Vagina (tissue), 2 donors: ENCODE data around the gene TMEM132C. TPM values are rescaled to one million over a fixed set of nuclear protein-coding genes. Genes with fewer than 3 reads are reported as not detected.

Experiments
- DNase-seq, 2 donors: peaks; one replicate each; pipeline ENCODE4 v3.0.0-alpha.2; 2017; ENCODE audit errors: extremely low spot score in 2 of 2
- H3K27ac ChIP-seq: fragments of 200-600 bp; sonication (generic); one replicate; pipeline ENCODE4 v1.5.1; 2019
- H3K27me3 ChIP-seq: fragments of 200-600 bp; sonication (generic); one replicate; pipeline ENCODE4 v1.5.1; 2019
- H3K36me3 ChIP-seq, 2 donors: fragments of 200-600 bp; sonication (generic); one replicate each; pipeline ENCODE4 v1.5.1; 2017 to 2019
- H3K4me1 ChIP-seq: fragments of 200-600 bp; sonication (generic); one replicate; pipeline ENCODE4 v1.5.1; 2019
- H3K4me3 ChIP-seq, 2 donors: fragments of 200-600 bp; sonication (generic); 1 replicate in 1 of 2; 2 replicates in 1 of 2; pipeline ENCODE4 v1.5.1; 2016 to 2019
- H3K9me3 ChIP-seq: fragments of 200-600 bp; sonication (generic); one replicate; pipeline ENCODE4 v1.5.1; 2019
- POLR2A ChIP-seq, 2 donors: fragments of 450-650 bp; IDR thresholded peaks; one replicate each; pipeline ENCODE4 v1.6.1; 2017; ENCODE audit warnings: antibody characterized with exemption in 2 of 2, mild to moderate bottlenecking in 2 of 2, moderate library complexity in 2 of 2
- POLR2AphosphoS5 ChIP-seq, 2 donors: sonication (generic); formaldehyde crosslinking; IDR thresholded peaks; one replicate each; pipeline ENCODE4 v1.9.0; 2017; ENCODE audit warnings: antibody characterized with exemption in 2 of 2, mild to moderate bottlenecking in 2 of 2, low read depth in 1 of 2; ENCODE audit not compliant: insufficient read depth in 1 of 2
- intact Hi-C: fragments of 100-400 bp; cut with DNase I; formaldehyde crosslinking; loops from one replicate; pipeline ENCODE4 v1.15.1; 2023
- total RNA-seq: library from RNA; depleted of rRNA; stranded (reverse); fragments of >200 nt; gene quantifications from one replicate; pipeline ENCODE4 v1.2.3, GENCODE V29; 2016
- TF ChIP-seq, protein P1 (sequence below), 3 experiments: fragments of 450-650 bp in 2 of 3; fragments of 200-600 bp in 1 of 3; sonication (generic) in 1 of 3; IDR thresholded peaks; one replicate each; pipeline ENCODE4 v1.5.1; 2017 to 2019; ENCODE audit warnings: antibody characterized with exemption in 3 of 3, mild to moderate bottlenecking in 2 of 3, moderate library complexity in 2 of 3

TMEM132C gene
- total RNA-seq, 1 donor from 2014 or later: 20.6 TPM

- DNase-seq: no peak
- Histone ChIP-seq H3K27me3 (no peaks in the 10 kb centered on the region), H3K27ac (no peak overlapping the region), H3K4me3 (no peak overlapping the region), H3K36me3 (no peaks in the 10 kb centered on the region), H3K4me1 (no peaks in the 10 kb centered on the region), H3K9me3 (no peaks in the 10 kb centered on the region)
- TF ChIP-seq POLR2A (IDR thresholded peaks at IDR 0.05) (no peak), POLR2AphosphoS5 (IDR thresholded peaks at IDR 0.05; ENCODE audit: insufficient read depth in 1 of 2, low read depth in 1 of 2) (no peak)
- TF ChIP-seq, protein P1, sequence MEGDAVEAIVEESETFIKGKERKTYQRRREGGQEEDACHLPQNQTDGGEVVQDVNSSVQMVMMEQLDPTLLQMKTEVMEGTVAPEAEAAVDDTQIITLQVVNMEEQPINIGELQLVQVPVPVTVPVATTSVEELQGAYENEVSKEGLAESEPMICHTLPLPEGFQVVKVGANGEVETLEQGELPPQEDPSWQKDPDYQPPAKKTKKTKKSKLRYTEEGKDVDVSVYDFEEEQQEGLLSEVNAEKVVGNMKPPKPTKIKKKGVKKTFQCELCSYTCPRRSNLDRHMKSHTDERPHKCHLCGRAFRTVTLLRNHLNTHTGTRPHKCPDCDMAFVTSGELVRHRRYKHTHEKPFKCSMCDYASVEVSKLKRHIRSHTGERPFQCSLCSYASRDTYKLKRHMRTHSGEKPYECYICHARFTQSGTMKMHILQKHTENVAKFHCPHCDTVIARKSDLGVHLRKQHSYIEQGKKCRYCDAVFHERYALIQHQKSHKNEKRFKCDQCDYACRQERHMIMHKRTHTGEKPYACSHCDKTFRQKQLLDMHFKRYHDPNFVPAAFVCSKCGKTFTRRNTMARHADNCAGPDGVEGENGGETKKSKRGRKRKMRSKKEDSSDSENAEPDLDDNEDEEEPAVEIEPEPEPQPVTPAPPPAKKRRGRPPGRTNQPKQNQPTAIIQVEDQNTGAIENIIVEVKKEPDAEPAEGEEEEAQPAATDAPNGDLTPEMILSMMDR (IDR thresholded peaks at IDR 0.05): no peak
- intact Hi-C loops: no loop called here
Observed at GRCh38 chr12:128548949-128549348, 282.0 kb downstream of the TMEM132C start.

- Histone ChIP-seq H3K9me3 (no peaks in the 10 kb centered on the region), H3K4me3 (no peak overlapping the region), H3K27ac (no peak overlapping the region), H3K4me1 (no peaks in the 10 kb centered on the region), H3K36me3 (no peaks in the 10 kb centered on the region), H3K27me3 (no peaks in the 10 kb centered on the region)
- TF ChIP-seq, protein P1 (IDR thresholded peaks at IDR 0.05): no peak
- TF ChIP-seq POLR2AphosphoS5 (IDR thresholded peaks at IDR 0.05; ENCODE audit: insufficient read depth in 1 of 2, low read depth in 1 of 2) (no peak), POLR2A (IDR thresholded peaks at IDR 0.05) (no peak)
- intact Hi-C loops: no loop called here
- DNase-seq: no peak
Observed at GRCh38 chr12:128549601-128550218, 282.7 kb downstream of the TMEM132C start.

DNA sequence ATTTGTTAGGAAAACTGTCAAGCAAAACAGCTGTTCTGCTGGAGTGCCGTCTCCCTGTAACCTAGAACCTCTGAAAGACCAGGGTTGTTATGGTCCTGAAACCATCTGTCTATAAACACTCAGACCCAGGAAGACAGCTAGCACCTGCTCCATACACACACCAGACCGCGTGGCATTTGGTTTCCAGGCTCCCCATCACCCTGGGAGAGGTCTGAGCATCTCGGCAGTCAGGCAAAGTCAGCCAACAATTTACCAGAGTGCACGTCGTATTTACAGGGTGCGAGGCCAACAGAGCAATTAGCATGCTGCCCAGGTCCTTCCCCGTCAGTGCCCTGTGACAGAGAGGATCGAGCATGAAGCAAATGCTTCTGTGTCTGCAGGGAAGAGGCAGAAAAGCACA lies 284.3 kb downstream of the TMEM132C start:
- no peaks in the 10 kb centered on the region for H3K27me3 ChIP-seq
- no peaks in the 10 kb centered on the region for H3K9me3 ChIP-seq
- H3K36me3 ChIP-seq: no peaks in the 10 kb centered on the region
- intact Hi-C loops: no loop called here
- TF ChIP-seq, protein P1 (IDR thresholded peaks at IDR 0.05): no peak
- TF ChIP-seq POLR2AphosphoS5 (IDR thresholded peaks at IDR 0.05; ENCODE audit: insufficient read depth in 1 of 2, low read depth in 1 of 2) (no peak), POLR2A (IDR thresholded peaks at IDR 0.05) (no peak)
- H3K27ac ChIP-seq: no peak overlapping the region
- no peaks in the 10 kb centered on the region for H3K4me1 ChIP-seq
- H3K4me3 ChIP-seq: no peak overlapping the region
- DNase-seq: no peak

DNA sequence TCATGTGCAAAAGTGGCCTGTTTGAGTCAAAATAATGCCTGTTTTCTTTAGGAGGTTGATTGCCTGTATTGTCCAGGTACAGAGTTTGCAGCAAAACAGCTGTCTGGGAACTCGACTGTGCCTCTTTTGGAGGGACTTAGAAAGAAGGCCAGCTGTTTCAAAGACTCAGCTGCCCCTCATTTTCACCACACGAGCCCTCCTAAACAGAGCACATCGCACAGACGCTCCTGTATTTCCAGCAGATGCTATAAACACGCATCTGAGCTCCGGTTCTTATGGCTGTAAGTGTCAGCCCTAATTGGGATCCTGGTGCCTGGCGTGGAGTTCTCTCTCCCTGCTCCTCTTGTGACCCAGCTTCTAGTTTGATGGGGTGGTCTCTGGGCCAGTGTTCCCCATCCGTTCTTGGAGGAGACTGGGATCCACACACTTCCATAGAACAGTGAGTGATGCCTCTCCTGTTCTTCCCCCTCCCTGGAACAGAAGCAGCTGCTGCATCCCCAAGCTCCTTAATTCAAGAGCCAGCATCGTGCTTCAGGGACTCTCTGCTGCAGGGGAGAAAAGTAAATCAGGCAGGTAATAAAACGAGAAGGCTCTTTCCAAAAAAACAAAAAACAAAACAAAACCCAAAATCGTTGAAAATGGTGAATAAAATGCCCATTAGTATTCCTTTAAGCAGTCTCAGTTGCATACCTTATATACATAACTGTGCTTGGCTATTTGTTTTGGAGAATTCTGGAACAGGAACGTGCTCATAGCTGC lies 287.8 kb downstream of the TMEM132C start:
- intact Hi-C loops: no loop called here

More for the DNA sequence above, 287.8 kb downstream of the TMEM132C start:
- Histone ChIP-seq H3K36me3 (no peaks in the 10 kb centered on the region), H3K4me3 (no peak overlapping the region), H3K27me3 (no peaks in the 10 kb centered on the region), H3K9me3 (no peaks in the 10 kb centered on the region), H3K4me1 (no peaks in the 10 kb centered on the region), H3K27ac (no peak overlapping the region)
- DNase-seq: no peak
- no peak for TF ChIP-seq POLR2A (IDR thresholded peaks at IDR 0.05)
- TF ChIP-seq POLR2AphosphoS5 (IDR thresholded peaks at IDR 0.05; ENCODE audit: insufficient read depth in 1 of 2, low read depth in 1 of 2): no peak
- TF ChIP-seq, protein P1 (IDR thresholded peaks at IDR 0.05): no peak
